ENCODE data around the gene SMIM31. TPM values are rescaled to one million over a fixed set of nuclear protein-coding genes. Genes with fewer than 3 reads are reported as not detected.

The SMIM31 gene
- total and polyA plus RNA-seq, 9 donors: 0.12 TPM; not detected in 8

GRCh38 chr4:164770010-164770724 lies 16.2 kb downstream of the SMIM31 start:
- Histone ChIP-seq H3K27ac (no peak overlapping the region), H3K27me3 (no peaks in the 10 kb centered on the region), H3K4me3 (no peak overlapping the region), H3K9me3 (no peaks in the 10 kb centered on the region), H3K4me1 (ENCODE audit: insufficient read depth) (no peaks in the 10 kb centered on the region), H3K36me3 (no peaks in the 10 kb centered on the region)
- no peak for DNase-seq
- no peak for TF ChIP-seq CTCF (IDR thresholded peaks at IDR 0.05)
- no peak for TF ChIP-seq POLR2A (IDR thresholded peaks at IDR 0.05)
- TF ChIP-seq EP300 (IDR thresholded peaks at IDR 0.05): no peak
- intact Hi-C loops (cut with DNase I): no loop called here
- 71 to 78% (median 77%) methylated on average over 4 of the region's 4 CpGs for WGBS, 3 donors

GRCh38 chr4:164771088-164771487 lies 17.2 kb downstream of the SMIM31 start:
- Histone ChIP-seq H3K9me3 (no peaks in the 10 kb centered on the region), H3K27me3 (no peaks in the 10 kb centered on the region), H3K4me1 (ENCODE audit: insufficient read depth) (no peaks in the 10 kb centered on the region), H3K4me3 (no peak overlapping the region), H3K36me3 (no peaks in the 10 kb centered on the region), H3K27ac (no peak overlapping the region)
- no peak for DNase-seq
- intact Hi-C loops (cut with DNase I): no loop called here
- no peak for TF ChIP-seq POLR2A (IDR thresholded peaks at IDR 0.05)
- TF ChIP-seq CTCF (IDR thresholded peaks at IDR 0.05): no peak
- WGBS, 3 donors: 73 to 81% (median 79%) methylated on average over 5 of the region's 5 CpGs

- Histone ChIP-seq H3K27me3 (no peaks in the 10 kb centered on the region), H3K36me3 (no peaks in the 10 kb centered on the region), H3K9me3 (no peaks in the 10 kb centered on the region), H3K4me1 (ENCODE audit: insufficient read depth) (no peaks in the 10 kb centered on the region), H3K4me3 (no peak overlapping the region), H3K27ac (no peak overlapping the region)
- no peak for DNase-seq
- TF ChIP-seq EP300 (IDR thresholded peaks at IDR 0.05) (no peak), POLR2A (IDR thresholded peaks at IDR 0.05) (no peak), CTCF (IDR thresholded peaks at IDR 0.05) (no peak)
- 63 to 70% (median 66%) methylated on average over 7 of the region's 7 CpGs for WGBS, 3 donors
- intact Hi-C loops (cut with DNase I): no loop called here
These were observed 18.1 kb downstream of the SMIM31 start for GRCh38 chr4:164772076-164772475.

- intact Hi-C loops (cut with DNase I): no loop called here
- H3K4me1 ChIP-seq (ENCODE audit: insufficient read depth): no peaks in the 10 kb centered on the region
- WGBS, 3 donors: 75 to 79% (median 77%) methylated on average over 7 of the region's 7 CpGs
- H3K36me3 ChIP-seq: no peaks in the 10 kb centered on the region
- H3K27ac ChIP-seq: no peak overlapping the region
- no peaks in the 10 kb centered on the region for H3K9me3 ChIP-seq
- no peaks in the 10 kb centered on the region for H3K27me3 ChIP-seq
- TF ChIP-seq POLR2A (IDR thresholded peaks at IDR 0.05): no peak
- no peak for TF ChIP-seq EP300 (IDR thresholded peaks at IDR 0.05)
- TF ChIP-seq CTCF (IDR thresholded peaks at IDR 0.05): no peak
- H3K4me3 ChIP-seq: no peak overlapping the region
- DNase-seq: no peak
These were observed 25.1 kb downstream of the SMIM31 start for GRCh38 chr4:164779080-164779479.
